Endothelial cell of umbilical vein (primary cell): ENCODE results near the gene EZR.

Experiments
- CTCF ChIP-seq, 2 donors: IDR thresholded peaks; 1 replicate in 1 of 2; 2 replicates in 1 of 2; pipeline ENCODE4 v1.5.1; 2011; ENCODE audit warnings: low read length in 2 of 2, mild to moderate bottlenecking in 2 of 2, moderate library complexity in 2 of 2, control low read depth in 1 of 2, inconsistent platforms in 1 of 2, low read depth in 1 of 2; ENCODE audit not compliant: insufficient read depth in 1 of 2; ENCODE audit errors: extremely low read depth in 1 of 2
- EZH2 ChIP-seq: IDR thresholded peaks from 2 replicates; pipeline ENCODE4 v1.6.1; 2012; ENCODE audit warnings: borderline replicate concordance, low read depth, mild to moderate bottlenecking, moderate library complexity, low read length, inconsistent platforms; ENCODE audit not compliant: severe bottlenecking
- JUN ChIP-seq: IDR thresholded peaks from 2 replicates; pipeline ENCODE4 v1.6.1; 2011; ENCODE audit warnings: borderline replicate concordance, low read depth; ENCODE audit not compliant: insufficient read length, insufficient read depth
- POLR2A ChIP-seq: IDR thresholded peaks from 2 replicates; pipeline ENCODE4 v1.6.1; 2012; ENCODE audit warnings: low read depth, mild to moderate bottlenecking, control low read depth, low read length
- POLR2AphosphoS5 ChIP-seq: IDR thresholded peaks from 2 replicates; pipeline ENCODE4 v1.6.1; 2012; ENCODE audit warnings: low read depth, mild to moderate bottlenecking, control low read depth, low read length, moderate library complexity; ENCODE audit not compliant: insufficient read depth

GRCh38 chr6:158786645-158787304, 32.4 kb downstream of the EZR start:
- TF ChIP-seq POLR2AphosphoS5 (no peak), CTCF (IDR thresholded peaks at IDR 0.05; ENCODE audit: extremely low read depth in 1 of 2, insufficient read depth in 1 of 2, low read depth in 1 of 2, low read length in 2 of 2) (no peak), EZH2 (no peak), POLR2A (no peak), JUN (no peak)
